Keratinocyte (primary cell): ENCODE results near the gene LIG4. TPM values are rescaled to one million over a fixed set of nuclear protein-coding genes. Genes with fewer than 3 reads are reported as not detected.

ENCODE experiments used
- DNase-seq: peaks from one replicate; pipeline ENCODE4 v3.0.0-alpha.2; 2011; ENCODE audit warnings: low read depth, missing footprints, low spot score
- FAIRE-seq: peaks from 2 replicates; lab custom pipeline; 2011; peaks lifted over from hg19 to GRCh38; lab: Jason Lieb, UNC
- H2AFZ ChIP-seq: 2 replicates; pipeline ENCODE4 v1.6.0; 2012; ENCODE audit warnings: low read length, control low read depth, inconsistent platforms; ENCODE audit not compliant: control insufficient read depth
- H3K27ac ChIP-seq: 2 replicates; pipeline ENCODE4 v1.5.1; 2011; ENCODE audit warnings: low read length; ENCODE audit not compliant: control insufficient read depth, insufficient read depth
- H3K27me3 ChIP-seq: 3 replicates; pipeline ENCODE4 v1.6.0; 2011; ENCODE audit warnings: low read length; ENCODE audit not compliant: control insufficient read depth, insufficient read depth; ENCODE audit errors: extremely low read depth
- H3K36me3 ChIP-seq, 2 experiments: 2 replicates in 1 of 2; 3 replicates in 1 of 2; pipeline ENCODE4 v1.5.1; 2011; ENCODE audit warnings: low read length in 2 of 2, mild to moderate bottlenecking in 1 of 2; ENCODE audit not compliant: control insufficient read depth in 2 of 2, insufficient read depth in 2 of 2; ENCODE audit errors: extremely low read depth in 1 of 2
- H3K4me1 ChIP-seq: 3 replicates; pipeline ENCODE4 v1.5.1; 2011; ENCODE audit warnings: low read length; ENCODE audit not compliant: control insufficient read depth, insufficient read depth; ENCODE audit errors: extremely low read depth
- H3K4me2 ChIP-seq: 3 replicates; pipeline ENCODE4 v1.6.0; 2011; ENCODE audit warnings: low read depth, low read length; ENCODE audit not compliant: control insufficient read depth, insufficient read depth; ENCODE audit errors: extremely low read depth
- H3K4me3 ChIP-seq, 3 experiments: fragments of 200-600 bp in 1 of 3; sonication (generic) in 1 of 3; 2 replicates in 2 of 3; 3 replicates in 1 of 3; pipeline ENCODE4 v1.5.1; 2011 to 2016; ENCODE audit warnings: low read length in 3 of 3, mild to moderate bottlenecking in 3 of 3, control low read depth in 2 of 3, inconsistent platforms in 1 of 3, low read depth in 1 of 3, mixed read lengths in 1 of 3, mixed run types in 1 of 3, moderate library complexity in 1 of 3; ENCODE audit not compliant: control insufficient read depth in 2 of 3, insufficient read depth in 2 of 3; ENCODE audit errors: extremely low read depth in 1 of 3
- H3K79me2 ChIP-seq: 2 replicates; pipeline ENCODE4 v1.6.0; 2012; ENCODE audit warnings: low read length; ENCODE audit not compliant: control insufficient read depth, insufficient read depth
- H3K9ac ChIP-seq: 3 replicates; pipeline ENCODE4 v1.6.0; 2011; ENCODE audit warnings: low read length; ENCODE audit not compliant: control insufficient read depth, insufficient read depth; ENCODE audit errors: extremely low read depth
- H3K9me1 ChIP-seq: 3 replicates; pipeline ENCODE4 v1.6.0; 2011; ENCODE audit warnings: low read length; ENCODE audit not compliant: control insufficient read depth, insufficient read depth; ENCODE audit errors: extremely low read depth
- H3K9me3 ChIP-seq: 2 replicates; pipeline ENCODE4 v1.5.1; 2012; ENCODE audit warnings: low read depth, low read length; ENCODE audit not compliant: control insufficient read depth
- H4K20me1 ChIP-seq: 3 replicates; pipeline ENCODE4 v1.6.0; 2011; ENCODE audit warnings: low read length; ENCODE audit not compliant: control insufficient read depth, insufficient read depth; ENCODE audit errors: extremely low read depth
- EZH2 ChIP-seq: IDR thresholded peaks from one replicate; pipeline ENCODE4 v1.6.1; 2012; ENCODE audit warnings: inconsistent platforms, mild to moderate bottlenecking, low read length, moderate library complexity
- dilution Hi-C: fragments of 300-500 bp; cut with MboI; formaldehyde crosslinking; loops from one replicate; pipeline ENCODE4 v1.7.0; 2020; ENCODE audit warnings: low sequenced_read_pairs; ENCODE audit not compliant: extremely low pct_ligation_motif_present
- polyA plus RNA-seq, 5 experiments: library from polyadenylated mRNA; depleted of rRNA in 3 of 5; stranded (reverse) in 3 of 5; stranded (forward) in 1 of 5; unstranded in 1 of 5; fragments of >200 nt; gene quantifications; 1 replicate in 1 of 5; 2 replicates in 3 of 5; 3 replicates in 1 of 5; pipeline versions ENCODE4 v1.2.1 to v1.2.3, GENCODE V29; 2011 to 2012; ENCODE audit warnings: missing spikeins in 2 of 5, low read depth in 1 of 5, low replicate concordance in 1 of 5
- TF ChIP-seq, protein P1 (sequence below), 3 experiments: IDR thresholded peaks in 1 of 3; conservative IDR thresholded peaks in 1 of 3; optimal IDR thresholded peaks in 1 of 3; 2 replicates in 2 of 3; 3 replicates in 1 of 3; pipeline versions ENCODE3 to v1.5.1; 2011; ENCODE audit warnings: low read length in 3 of 3, mild to moderate bottlenecking in 3 of 3, moderate library complexity in 2 of 3, control low read depth in 1 of 3, inconsistent platforms in 1 of 3; ENCODE audit not compliant: insufficient read depth in 2 of 3; ENCODE audit errors: extremely low read depth in 1 of 3

The LIG4 gene
- polyA plus RNA-seq, 1 donor (not counting 4 experiments of a cell fraction or from before 2014, with no cell fraction given): 16.8 TPM

DNA sequence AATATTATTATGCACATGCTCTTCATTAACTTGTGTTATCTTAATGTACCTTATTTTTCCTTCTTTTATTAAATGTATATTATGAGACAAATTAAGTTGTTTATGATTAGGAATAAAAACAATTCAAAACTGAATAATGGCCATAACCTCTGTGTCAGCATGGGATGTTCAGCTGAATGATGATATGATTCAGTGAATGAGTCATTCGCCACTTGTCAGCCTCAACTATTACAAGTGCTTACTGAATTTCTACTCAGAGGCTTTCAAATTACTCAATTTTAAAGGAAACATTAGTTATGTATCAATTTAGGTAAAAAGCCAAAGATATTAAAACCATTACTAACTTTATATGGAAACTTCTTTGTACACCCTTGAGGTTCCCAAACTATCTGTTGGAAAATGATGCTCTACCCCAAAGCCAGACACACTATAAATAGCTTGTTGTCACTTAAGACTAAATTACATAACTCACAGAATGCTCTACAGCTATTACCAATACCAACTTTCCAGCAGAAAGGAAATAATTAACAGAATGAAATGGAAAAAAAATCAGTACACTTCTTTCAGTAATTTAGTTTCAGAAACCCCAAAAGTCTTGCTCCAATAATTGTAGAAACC, 14.4 kb downstream of the LIG4 start:
- peak; percentile 36 for FAIRE-seq
- dilution Hi-C loops: no loop called here
- no peak for DNase-seq

DNA sequence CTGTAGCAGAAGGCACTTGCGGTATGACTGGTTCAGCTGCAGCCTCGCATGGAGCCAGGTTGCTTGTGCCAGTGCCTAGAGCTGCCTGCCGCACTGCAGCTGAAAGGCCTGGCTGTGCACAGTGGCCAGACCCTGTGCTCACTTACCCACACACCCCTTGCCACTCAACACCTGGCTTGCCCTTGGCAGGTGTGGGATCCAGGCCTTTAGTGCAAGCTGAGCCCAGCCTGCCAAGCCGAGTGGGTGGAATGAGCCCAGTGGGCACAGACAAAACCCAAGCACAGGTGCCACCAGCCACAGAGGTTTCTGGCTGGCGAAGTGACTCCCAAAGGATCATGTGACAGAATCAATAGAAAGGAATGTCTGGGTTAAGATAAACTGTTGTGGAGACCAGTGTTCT, 19.5 kb downstream of the LIG4 start:
- TF ChIP-seq, protein P1, sequence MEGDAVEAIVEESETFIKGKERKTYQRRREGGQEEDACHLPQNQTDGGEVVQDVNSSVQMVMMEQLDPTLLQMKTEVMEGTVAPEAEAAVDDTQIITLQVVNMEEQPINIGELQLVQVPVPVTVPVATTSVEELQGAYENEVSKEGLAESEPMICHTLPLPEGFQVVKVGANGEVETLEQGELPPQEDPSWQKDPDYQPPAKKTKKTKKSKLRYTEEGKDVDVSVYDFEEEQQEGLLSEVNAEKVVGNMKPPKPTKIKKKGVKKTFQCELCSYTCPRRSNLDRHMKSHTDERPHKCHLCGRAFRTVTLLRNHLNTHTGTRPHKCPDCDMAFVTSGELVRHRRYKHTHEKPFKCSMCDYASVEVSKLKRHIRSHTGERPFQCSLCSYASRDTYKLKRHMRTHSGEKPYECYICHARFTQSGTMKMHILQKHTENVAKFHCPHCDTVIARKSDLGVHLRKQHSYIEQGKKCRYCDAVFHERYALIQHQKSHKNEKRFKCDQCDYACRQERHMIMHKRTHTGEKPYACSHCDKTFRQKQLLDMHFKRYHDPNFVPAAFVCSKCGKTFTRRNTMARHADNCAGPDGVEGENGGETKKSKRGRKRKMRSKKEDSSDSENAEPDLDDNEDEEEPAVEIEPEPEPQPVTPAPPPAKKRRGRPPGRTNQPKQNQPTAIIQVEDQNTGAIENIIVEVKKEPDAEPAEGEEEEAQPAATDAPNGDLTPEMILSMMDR (optimal IDR thresholded peaks at IDR 0.05 in 1 of 3, IDR thresholded peaks at IDR 0.05 in 1 of 3, conservative IDR thresholded peaks at IDR 0.05 in 1 of 3; ENCODE audit: extremely low read depth in 1 of 3, insufficient read depth in 2 of 3, low read length in 3 of 3): no peak
- TF ChIP-seq EZH2: no peak
- dilution Hi-C loops: no loop called here

More for the DNA sequence above, 14.4 kb downstream of the LIG4 start:
- H3K9me1 ChIP-seq: no peaks in the 10 kb centered on the region
- no peak overlapping the region for H3K4me3 ChIP-seq
- no peak overlapping the region for H3K4me2 ChIP-seq
- no peak overlapping the region for H3K9ac ChIP-seq
- H2AFZ ChIP-seq: no peak overlapping the region
- no peaks in the 10 kb centered on the region for H3K79me2 ChIP-seq
- H3K36me3 ChIP-seq: no peaks in the 10 kb centered on the region
- peaks cover 3% of the 10 kb centered on the region for H3K4me1 ChIP-seq
- H3K9me3 ChIP-seq: no peaks in the 10 kb centered on the region
- TF ChIP-seq, protein P1 (optimal IDR thresholded peaks at IDR 0.05 in 1 of 3, IDR thresholded peaks at IDR 0.05 in 1 of 3, conservative IDR thresholded peaks at IDR 0.05 in 1 of 3; ENCODE audit: extremely low read depth in 1 of 3, insufficient read depth in 2 of 3, low read length in 3 of 3): no peak
- TF ChIP-seq EZH2: no peak
- no peak overlapping the region for H3K27ac ChIP-seq
- H3K27me3 ChIP-seq: no peaks in the 10 kb centered on the region
- no peaks in the 10 kb centered on the region for H4K20me1 ChIP-seq

More for the DNA sequence above, 19.5 kb downstream of the LIG4 start:
- H3K4me2 ChIP-seq: no peak overlapping the region
- H3K27ac ChIP-seq: no peak overlapping the region
- no peaks in the 10 kb centered on the region for H3K27me3 ChIP-seq
- no peaks in the 10 kb centered on the region for H3K9me1 ChIP-seq
- H3K79me2 ChIP-seq: no peaks in the 10 kb centered on the region
- no peak overlapping the region for H3K4me3 ChIP-seq
- no peaks in the 10 kb centered on the region for H3K36me3 ChIP-seq
- peaks cover 11% of the 10 kb centered on the region for H3K9me3 ChIP-seq
- H4K20me1 ChIP-seq: no peaks in the 10 kb centered on the region
- H3K4me1 ChIP-seq: peaks cover 13% of the 10 kb centered on the region
- DNase-seq: no peak
- no peak overlapping the region for H2AFZ ChIP-seq
- no peak overlapping the region for H3K9ac ChIP-seq
- no peak for FAIRE-seq
